GM19025 (cell line): Measurements from ENCODE around the gene MAGI1.
"Not testable (repeated sequence)": the region's sequence is repeated elsewhere in the genome, so short reads cannot be mapped to it uniquely, and the experiment has no call there.

ENCODE experiments used
- ATAC-seq: cut with Tn5 transposase; IDR thresholded peaks from one replicate; pipeline ENCODE4 v1.9.1; 2021; ENCODE audit warnings: mild to moderate bottlenecking, low read depth, moderate library complexity; ENCODE audit not compliant: unreplicated experiment

Gene MAGI1

GRCh38 chr3:65886391-65886790, 152.3 kb downstream of the MAGI1 start:
- ATAC-seq = no peak

GRCh38 chr3:65884071-65884470, 154.6 kb downstream of the MAGI1 start:
- no peak for ATAC-seq

- no peak for ATAC-seq
Measured at GRCh38 chr3:65883613-65884012, 155.1 kb downstream of the MAGI1 start.

- no peak for ATAC-seq
Measured at GRCh38 chr3:65880350-65880749, 158.4 kb downstream of the MAGI1 start.

GRCh38 chr3:65879372-65879771, 159.3 kb downstream of the MAGI1 start:
- ATAC-seq = no peak

GRCh38 chr3:65878831-65879230, 159.9 kb downstream of the MAGI1 start:
- ATAC-seq = no peak

GRCh38 chr3:65877160-65877559, 161.6 kb downstream of the MAGI1 start:
- ATAC-seq = no peak

GRCh38 chr3:65876028-65876420, 162.7 kb downstream of the MAGI1 start:
- no peak for ATAC-seq

- ATAC-seq = no peak
Measured at GRCh38 chr3:65875393-65876027, 163.2 kb downstream of the MAGI1 start.

- no peak for ATAC-seq
Measured at GRCh38 chr3:65873869-65874268, 164.8 kb downstream of the MAGI1 start.

- no peak for ATAC-seq
Measured at GRCh38 chr3:65873028-65873427, 165.7 kb downstream of the MAGI1 start.

- ATAC-seq = no peak
Measured at GRCh38 chr3:65871305-65872141, 167.2 kb downstream of the MAGI1 start.

GRCh38 chr3:65869798-65870197, 168.9 kb downstream of the MAGI1 start:
- no peak for ATAC-seq

GRCh38 chr3:65867463-65868210, 171.1 kb downstream of the MAGI1 start:
- ATAC-seq = no peak

GRCh38 chr3:65864357-65864904, 174.3 kb downstream of the MAGI1 start:
- no peak for ATAC-seq

- no peak for ATAC-seq
Measured at GRCh38 chr3:65861718-65862117, 177.0 kb downstream of the MAGI1 start.

- ATAC-seq = not testable (repeated sequence)
Measured at GRCh38 chr3:65859612-65860011, 179.1 kb downstream of the MAGI1 start.

- ATAC-seq = no peak
Measured at GRCh38 chr3:65858749-65859148, 180.0 kb downstream of the MAGI1 start.

GRCh38 chr3:65857327-65857726, 181.4 kb downstream of the MAGI1 start:
- no peak for ATAC-seq

- no peak for ATAC-seq
Measured at GRCh38 chr3:65856907-65857306, 181.8 kb downstream of the MAGI1 start.
